GM12878 (cell line): ENCODE measurements around the gene GSE1. TPM values are rescaled to one million over a fixed set of nuclear protein-coding genes. Genes with fewer than 3 reads are reported as not detected.

Experiments used
- ATAC-seq: fragments of 200-7000 bp; cut with Tn5 transposase; 3 replicates; pipeline ENCODE4 v1.9.1; 2020; ENCODE audit warnings: mild to moderate bottlenecking, moderate library complexity
- BruUV-seq: library from RNA; stranded (reverse); fragments of 400-500 nt; replicated peaks from 2 replicates; lab custom pipeline; 2021; lab: Mats Ljungman, UMichigan
- CTCF ChIA-PET: fragments of 300-600 bp; sonication (Branson Sonifier 250); formaldehyde crosslinking; extraction: SDS; loops from one replicate; lab custom pipeline; 2021; ENCODE audit warnings: inconsistent platforms; lab: Yijun Ruan, JAX
- POLR2A ChIA-PET: fragments of 350-600 bp; formaldehyde crosslinking; extraction: SDS; loops from one replicate; lab custom pipeline; 2021; ENCODE audit warnings: inconsistent platforms; lab: Charles Lee
- RAD21 ChIA-PET: fragments of 300-600 bp; sonication (Branson Sonifier 250); formaldehyde crosslinking; loops from one replicate; lab custom pipeline; 2023; ENCODE audit warnings: antibody characterized with exemption; ENCODE audit not compliant: unreplicated experiment; lab: Charles Lee
- SMC1A ChIA-PET: fragments of 300-600 bp; sonication (Branson Sonifier 250); formaldehyde crosslinking; loops from one replicate; lab custom pipeline; 2023; ENCODE audit not compliant: unreplicated experiment, uncharacterized antibody; lab: Charles Lee
- DNase-seq: peaks from one replicate; pipeline ENCODE4 v3.0.0-alpha.2; 2011; ENCODE audit warnings: low read depth, low spot score
- FAIRE-seq: peaks from 3 replicates; lab custom pipeline; 2011; peaks lifted over from hg19 to GRCh38; lab: Jason Lieb, UNC
- H2AFZ ChIP-seq: 2 replicates; pipeline ENCODE4 v1.6.0; 2011; ENCODE audit warnings: low read depth, low read length, control low read depth; ENCODE audit not compliant: control insufficient read depth
- H3K27ac ChIP-seq: 2 replicates; pipeline ENCODE4 v1.5.1; 2011; ENCODE audit warnings: control low read depth; ENCODE audit not compliant: control insufficient read depth, insufficient read depth
- H3K27me3 ChIP-seq, 2 experiments: replicated peaks in 1 of 2; 2 replicates each; pipeline versions ENCODE4 v1.6.0 to v1.6.1; 2011; ENCODE audit warnings: low read length in 1 of 2; ENCODE audit not compliant: control insufficient read depth in 2 of 2, insufficient read depth in 2 of 2
- H3K36me3 ChIP-seq, 2 experiments: 2 replicates each; pipeline ENCODE4 v1.5.1; 2011; ENCODE audit warnings: low read length in 1 of 2; ENCODE audit not compliant: control insufficient read depth in 2 of 2, insufficient read depth in 2 of 2
- H3K4me1 ChIP-seq: 2 replicates; pipeline ENCODE4 v1.6.1; 2011; ENCODE audit warnings: mild to moderate bottlenecking, low read length, moderate library complexity, mixed read lengths; ENCODE audit not compliant: control insufficient read depth, insufficient read depth
- H3K4me2 ChIP-seq: 2 replicates; pipeline ENCODE4 v1.6.0; 2011; ENCODE audit warnings: control low read depth; ENCODE audit not compliant: control insufficient read depth, insufficient read depth
- H3K4me3 ChIP-seq: fragments of 200-600 bp; sonication (generic); 2 replicates; pipeline ENCODE4 v1.5.1; 2016
- H3K79me2 ChIP-seq: 2 replicates; pipeline ENCODE4 v1.6.0; 2011; ENCODE audit warnings: low read length; ENCODE audit not compliant: control insufficient read depth, insufficient read depth
- H3K9ac ChIP-seq: 2 replicates; pipeline ENCODE4 v1.8.0; 2011; ENCODE audit warnings: low read length, control low read depth, mixed read lengths; ENCODE audit not compliant: control insufficient read depth, insufficient read depth
- H3K9me3 ChIP-seq: replicated peaks from 3 replicates; pipeline ENCODE4 v1.5.1; 2011; ENCODE audit warnings: mild to moderate bottlenecking, low read length; ENCODE audit not compliant: control insufficient read depth, insufficient read depth
- H4K20me1 ChIP-seq: 2 replicates; pipeline ENCODE4 v1.6.0; 2011; ENCODE audit not compliant: control insufficient read depth, insufficient read depth
- EED ChIP-seq: sonication (generic); IDR thresholded peaks from 2 replicates; pipeline ENCODE4 v1.6.1; 2016; ENCODE audit warnings: antibody characterized with exemption, low read depth
- ETV6 ChIP-seq, 2 experiments: fragments of 450-650 bp in 1 of 2; IDR thresholded peaks in 1 of 2; conservative IDR thresholded peaks in 1 of 2; 2 replicates each; pipeline ENCODE4 v1.6.1; 2014; ENCODE audit warnings: antibody characterized with exemption in 1 of 2, borderline replicate concordance in 1 of 2, low read depth in 1 of 2, mild to moderate bottlenecking in 1 of 2, moderate library complexity in 1 of 2
- FOS ChIP-seq: IDR thresholded peaks from 3 replicates; pipeline ENCODE4 v1.6.1; 2011; ENCODE audit warnings: borderline replicate concordance; ENCODE audit not compliant: insufficient read length; ENCODE audit errors: extremely low read depth
- FOXK2 ChIP-seq: fragments of 450-650 bp; IDR thresholded peaks from 2 replicates; pipeline ENCODE4 v1.6.1; 2017; ENCODE audit warnings: mild to moderate bottlenecking, moderate library complexity
- PAX8 ChIP-seq: fragments of 450-650 bp; IDR thresholded peaks from 2 replicates; pipeline ENCODE4 v1.6.1; 2017; ENCODE audit warnings: mild to moderate bottlenecking, moderate library complexity
- SREBF2 ChIP-seq: IDR thresholded peaks from 2 replicates; pipeline ENCODE4 v1.6.1; 2012; ENCODE audit warnings: mild to moderate bottlenecking, low read length
- TCF3 ChIP-seq: IDR thresholded peaks from 2 replicates; pipeline ENCODE4 v1.6.1; 2012; ENCODE audit warnings: low read depth, mild to moderate bottlenecking, low read length, borderline replicate concordance; ENCODE audit not compliant: insufficient read depth
- TCF7 ChIP-seq: IDR thresholded peaks from 2 replicates; pipeline ENCODE4 v1.6.1; 2014; ENCODE audit warnings: antibody characterized with exemption, borderline replicate concordance
- YBX1 ChIP-seq: fragments of 450-650 bp; IDR thresholded peaks from 2 replicates; pipeline ENCODE4 v1.6.1; 2016; ENCODE audit warnings: antibody characterized with exemption
- ZNF24 ChIP-seq: fragments of 450-650 bp; IDR thresholded peaks from 2 replicates; pipeline ENCODE4 v1.6.1; 2017; ENCODE audit warnings: antibody characterized with exemption, mild to moderate bottlenecking
- WGBS: methylation state at CpG from one replicate; pipeline ENCODE4 v1.1.6; 2016; ENCODE audit warnings: low lambda C conversion rate; ENCODE audit not compliant: insufficient replicate concordance, insufficient coverage; ENCODE audit errors: missing lambda C conversion rate; 5-methylcytosine and 5-hydroxymethylcytosine counted together
- in situ Hi-C: fragments of 300-500 bp; cut with MboI; formaldehyde crosslinking; loops from 9 replicates; pipeline ENCODE4 v1.14.3; 2018; ENCODE audit warnings: mixed read lengths
- intact Hi-C: fragments of 100-400 bp; cut with micrococcal nuclease; formaldehyde crosslinking; loops from one replicate; pipeline ENCODE4 v1.14.2; 2022; ENCODE audit not compliant: unreplicated experiment
- polyA plus RNA-seq, 11 experiments: library from polyadenylated mRNA; depleted of rRNA in 4 of 11; unstranded in 6 of 11; stranded (reverse) in 5 of 11; fragments of >200 nt; fragmentation: Nextera tagmentation in 4 of 11; fragmentation: Illumina TruSeq in 1 of 11; extraction: Ambion mirVana in 4 of 11; extraction: Trizol in 1 of 11; gene quantifications; 1 replicate in 1 of 11; 2 replicates in 10 of 11; pipeline versions ENCODE4 v1.2.1 to v1.2.3, GENCODE V29; 2011 to 2016; ENCODE audit warnings: inconsistent platforms in 2 of 11, missing spikeins in 2 of 11, low read depth in 1 of 11
- total RNA-seq, 4 experiments: library from RNA; depleted of rRNA in 3 of 4; stranded (reverse); fragments of >200 nt in 3 of 4; fragmentation: Illumina TruSeq in 1 of 4; extraction: Trizol in 1 of 4; gene quantifications; 2 replicates each; pipeline versions ENCODE4 v1.2.1 to v1.2.3, GENCODE V29; 2013 to 2021
- TF ChIP-seq, protein P1 (sequence below): fragments of 150-350 bp; IDR thresholded peaks from 2 replicates; pipeline ENCODE4 v1.6.1; 2014; ENCODE audit warnings: mild to moderate bottlenecking, low read depth, low read length
- TF ChIP-seq, protein P2 (sequence below): fragments of 450-650 bp; IDR thresholded peaks from 2 replicates; pipeline ENCODE4 v1.6.1; 2014; ENCODE audit warnings: mild to moderate bottlenecking

Gene GSE1
- total and polyA plus RNA-seq, 10 of the 15 experiments (the other 5 are each of a cell fraction or from before 2014, with no cell fraction given), result 4.6 to 58.7 (median 18.2) TPM

DNA sequence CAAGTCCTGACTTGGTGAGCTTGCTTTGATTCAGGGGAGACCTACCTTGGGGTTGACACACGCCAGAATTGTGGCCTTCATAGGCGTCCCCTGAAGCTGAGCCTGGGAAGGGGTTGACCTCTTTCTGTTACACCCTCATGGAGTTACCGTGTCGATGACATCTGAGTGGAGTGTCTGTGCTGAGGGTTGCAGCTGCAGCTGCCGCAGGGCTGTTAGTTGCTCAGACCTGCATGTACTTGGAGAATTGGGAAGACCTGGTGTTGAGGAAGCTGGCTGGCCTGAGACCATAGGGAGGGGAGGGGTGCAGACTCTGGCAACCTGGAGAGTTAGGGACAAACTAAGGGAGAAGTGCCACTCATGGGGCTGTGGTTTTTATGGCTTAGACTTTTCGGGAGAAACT, 9.6 kb downstream of the GSE1 start (continued):
- TF ChIP-seq SREBF2 (no peak), PAX8 (no peak), TCF7 (no peak), YBX1 (no peak)

DNA sequence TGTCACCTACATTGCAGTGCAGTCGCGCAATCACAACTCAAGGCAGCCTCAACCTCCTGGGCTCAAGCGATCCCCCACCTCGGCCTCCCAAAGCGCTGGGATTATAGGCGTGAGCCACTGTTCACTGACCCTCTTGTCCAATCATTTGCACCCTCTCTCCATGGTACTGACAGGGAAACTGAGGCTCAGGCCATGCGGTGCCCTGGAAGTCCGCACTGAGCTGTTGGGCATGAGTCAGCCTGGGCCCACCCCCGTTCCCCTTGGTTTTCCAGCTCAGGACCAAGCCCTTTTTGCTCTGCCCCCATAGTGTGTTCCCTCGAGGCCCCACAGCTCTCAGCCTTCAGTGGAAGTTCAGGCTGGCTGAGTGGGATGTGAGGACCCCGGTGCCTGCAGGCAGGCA, 10.1 kb downstream of the GSE1 start:
- no peaks in the 10 kb centered on the region for H3K27me3 ChIP-seq
- SMC1A ChIA-PET, result no interaction called here
- in situ Hi-C loops, result loop anchor here (25.0 kb wide), 1 partner anchor 186 kb away; no protein-coding TSS in a partner anchor
- H2AFZ ChIP-seq, result no peak overlapping the region
- no peak overlapping the region for H3K27ac ChIP-seq
- peaks cover 51% of the 10 kb centered on the region for H3K79me2 ChIP-seq
- H3K4me2 ChIP-seq, result no peak overlapping the region
- TF ChIP-seq TCF3 (no peak), FOXK2 (no peak), ETV6 (conservative IDR thresholded peaks at IDR 0.05 in 1 of 2, IDR thresholded peaks at IDR 0.05 in 1 of 2; ENCODE audit: borderline replicate concordance in 1 of 2, low read depth in 1 of 2) (no peak), EED (no peak), FOS (no peak), ZNF24 (no peak)
- TF ChIP-seq, protein P1, sequence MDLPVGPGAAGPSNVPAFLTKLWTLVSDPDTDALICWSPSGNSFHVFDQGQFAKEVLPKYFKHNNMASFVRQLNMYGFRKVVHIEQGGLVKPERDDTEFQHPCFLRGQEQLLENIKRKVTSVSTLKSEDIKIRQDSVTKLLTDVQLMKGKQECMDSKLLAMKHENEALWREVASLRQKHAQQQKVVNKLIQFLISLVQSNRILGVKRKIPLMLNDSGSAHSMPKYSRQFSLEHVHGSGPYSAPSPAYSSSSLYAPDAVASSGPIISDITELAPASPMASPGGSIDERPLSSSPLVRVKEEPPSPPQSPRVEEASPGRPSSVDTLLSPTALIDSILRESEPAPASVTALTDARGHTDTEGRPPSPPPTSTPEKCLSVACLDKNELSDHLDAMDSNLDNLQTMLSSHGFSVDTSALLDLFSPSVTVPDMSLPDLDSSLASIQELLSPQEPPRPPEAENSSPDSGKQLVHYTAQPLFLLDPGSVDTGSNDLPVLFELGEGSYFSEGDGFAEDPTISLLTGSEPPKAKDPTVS, result no peak
- TF ChIP-seq, protein P2, sequence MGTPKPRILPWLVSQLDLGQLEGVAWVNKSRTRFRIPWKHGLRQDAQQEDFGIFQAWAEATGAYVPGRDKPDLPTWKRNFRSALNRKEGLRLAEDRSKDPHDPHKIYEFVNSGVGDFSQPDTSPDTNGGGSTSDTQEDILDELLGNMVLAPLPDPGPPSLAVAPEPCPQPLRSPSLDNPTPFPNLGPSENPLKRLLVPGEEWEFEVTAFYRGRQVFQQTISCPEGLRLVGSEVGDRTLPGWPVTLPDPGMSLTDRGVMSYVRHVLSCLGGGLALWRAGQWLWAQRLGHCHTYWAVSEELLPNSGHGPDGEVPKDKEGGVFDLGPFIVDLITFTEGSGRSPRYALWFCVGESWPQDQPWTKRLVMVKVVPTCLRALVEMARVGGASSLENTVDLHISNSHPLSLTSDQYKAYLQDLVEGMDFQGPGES, result no peak
- CTCF ChIA-PET, result no interaction called here
- WGBS, result 88% methylated on average over 11 of the region's 11 CpGs
- intact Hi-C loops, result no loop called here
- H4K20me1 ChIP-seq, result peaks cover 9% of the 10 kb centered on the region
- no peak overlapping the region for H3K9ac ChIP-seq
- FAIRE-seq, result no peak
- H3K9me3 ChIP-seq, result no peaks in the 10 kb centered on the region; the same call in 2 of the 3 replicates
- POLR2A ChIA-PET, result no interaction called here
- DNase-seq, result no peak
- H3K4me1 ChIP-seq, result no peaks in the 10 kb centered on the region
- ATAC-seq, result no peak
- RAD21 ChIA-PET, result no interaction called here
- BruUV-seq, result no TSS peak
- peaks cover 5 to 22% of the 10 kb centered on the region in 2 experiments; a peak in 3 of 4 replicates for H3K36me3 ChIP-seq
- no peak overlapping the region for H3K4me3 ChIP-seq
